ENCODE data around the gene PTCH1. TPM values are rescaled to one million over a fixed set of nuclear protein-coding genes. Genes with fewer than 3 reads are reported as not detected.

The PTCH1 gene
- total and polyA plus RNA-seq, 2 donors (not counting 1 experiment from before 2014, with no cell fraction given) = 3.5 to 13.8 TPM

GRCh38 chr9:95486318-95486717 is 30.5 kb downstream of the PTCH1 start:
- peaks cover 5% of the 10 kb centered on the region for H3K79me2 ChIP-seq (ENCODE audit: control insufficient read depth, insufficient read depth, low read length)
- intact Hi-C loops (cut with micrococcal nuclease) = no loop called here
- no peaks in the 10 kb centered on the region for H3K9me3 Mint-ChIP-seq (ENCODE audit: insufficient read depth)
- H3K4me3 Mint-ChIP-seq = no peak overlapping the region
- no peaks in the 10 kb centered on the region for H4K20me1 ChIP-seq (ENCODE audit: control insufficient read depth, insufficient read depth, low read length, poor library complexity, severe bottlenecking)
- H3K27me3 ChIP-seq (replicated peaks in 1 of 4; ENCODE audit: control extremely low read depth in 1 of 4, control insufficient read depth in 3 of 4, insufficient read depth in 4 of 4, low read length in 3 of 4) = no peaks in the 10 kb centered on the region
- ChIA-PET CTCF (no interaction called here), POLR2A (no interaction called here)
- H3K27me3 Mint-ChIP-seq = peaks cover 5% of the 10 kb centered on the region
- H3K36me3 ChIP-seq (replicated peaks in 1 of 2; ENCODE audit: control extremely low read depth in 1 of 2, control insufficient read depth in 1 of 2, extremely low read depth in 1 of 2, insufficient read depth in 2 of 2, low read length in 1 of 2) = no peaks in the 10 kb centered on the region
- TF ChIP-seq EZH2 (IDR thresholded peaks at IDR 0.05; ENCODE audit: borderline replicate concordance, insufficient read depth, low read depth, low read length, poor library complexity, severe bottlenecking) (no peak), CTCF (IDR thresholded peaks at IDR 0.05) (no peak)
- H3K4me3 ChIP-seq (ENCODE audit: control extremely low read depth in 1 of 5, extremely low read depth in 1 of 5, insufficient read depth in 1 of 5, low read depth in 2 of 5, low read length in 4 of 5) = no peak overlapping the region
- H2AFZ ChIP-seq (ENCODE audit: insufficient read depth, low read depth, low read length, poor library complexity, severe bottlenecking) = no peak overlapping the region
- ATAC-seq (ENCODE audit: low read depth) (no peak), DNase-seq (no peak)
- no peak overlapping the region for H3K4me2 ChIP-seq (replicated peaks; ENCODE audit: low read depth, low read length, poor library complexity, severe bottlenecking)
- no peaks in the 10 kb centered on the region for H3K4me1 Mint-ChIP-seq
- 98% methylated on average over 5 of the region's 5 CpGs for WGBS (ENCODE audit: insufficient coverage)
- no peaks in the 10 kb centered on the region for H3K9me3 ChIP-seq (ENCODE audit: control extremely low read depth in 1 of 3, control insufficient read depth in 2 of 3, insufficient read depth in 1 of 3, low read length in 2 of 3)
- H3K27ac Mint-ChIP-seq = no peak overlapping the region
- no peaks in the 10 kb centered on the region for H3K4me1 ChIP-seq (ENCODE audit: control insufficient read depth in 2 of 2, insufficient read depth in 2 of 2, low read length in 2 of 2)
- H3K9ac ChIP-seq (ENCODE audit: low read length) = no peak overlapping the region
- no peak overlapping the region for H3K27ac ChIP-seq (ENCODE audit: low read length in 2 of 2)

GRCh38 chr9:95484225-95484624 is 32.5 kb downstream of the PTCH1 start:
- no peaks in the 10 kb centered on the region for H3K4me1 Mint-ChIP-seq
- H3K4me1 ChIP-seq (ENCODE audit: control insufficient read depth in 2 of 2, insufficient read depth in 2 of 2, low read length in 2 of 2) = no peaks in the 10 kb centered on the region
- no peak overlapping the region for H3K4me3 ChIP-seq (ENCODE audit: control extremely low read depth in 1 of 5, extremely low read depth in 1 of 5, insufficient read depth in 1 of 5, low read depth in 2 of 5, low read length in 4 of 5)
- H3K9ac ChIP-seq (ENCODE audit: low read length) = no peak overlapping the region
- no peak overlapping the region for H3K27ac ChIP-seq (ENCODE audit: low read length in 2 of 2)
- no peak overlapping the region for H2AFZ ChIP-seq (ENCODE audit: insufficient read depth, low read depth, low read length, poor library complexity, severe bottlenecking)
- ATAC-seq (ENCODE audit: low read depth) (no peak), DNase-seq (no peak)
- no peaks in the 10 kb centered on the region for H3K27me3 ChIP-seq (replicated peaks in 1 of 4; ENCODE audit: control extremely low read depth in 1 of 4, control insufficient read depth in 3 of 4, insufficient read depth in 4 of 4, low read length in 3 of 4)
- no peaks in the 10 kb centered on the region for H4K20me1 ChIP-seq (ENCODE audit: control insufficient read depth, insufficient read depth, low read length, poor library complexity, severe bottlenecking)
- intact Hi-C loops (cut with micrococcal nuclease) = no loop called here
- H3K27ac Mint-ChIP-seq = no peak overlapping the region
- peaks cover 20% of the 10 kb centered on the region for H3K27me3 Mint-ChIP-seq
- H3K4me3 Mint-ChIP-seq = no peak overlapping the region
- no peak for TF ChIP-seq EZH2 (IDR thresholded peaks at IDR 0.05; ENCODE audit: borderline replicate concordance, insufficient read depth, low read depth, low read length, poor library complexity, severe bottlenecking)
- TF ChIP-seq CTCF (IDR thresholded peaks at IDR 0.05) = no peak
- ChIA-PET CTCF (no interaction called here), POLR2A (no interaction called here)
- no peaks in the 10 kb centered on the region for H3K9me3 Mint-ChIP-seq (ENCODE audit: insufficient read depth)
- no CpG with 5 or more reads among the region's 3 CpGs for WGBS (ENCODE audit: insufficient coverage)
- H3K79me2 ChIP-seq (ENCODE audit: control insufficient read depth, insufficient read depth, low read length) = no peaks in the 10 kb centered on the region
- H3K4me2 ChIP-seq (replicated peaks; ENCODE audit: low read depth, low read length, poor library complexity, severe bottlenecking) = no peak overlapping the region
- H3K9me3 ChIP-seq (ENCODE audit: control extremely low read depth in 1 of 3, control insufficient read depth in 2 of 3, insufficient read depth in 1 of 3, low read length in 2 of 3) = no peaks in the 10 kb centered on the region
- H3K36me3 ChIP-seq (replicated peaks in 1 of 2; ENCODE audit: control extremely low read depth in 1 of 2, control insufficient read depth in 1 of 2, extremely low read depth in 1 of 2, insufficient read depth in 2 of 2, low read length in 1 of 2) = no peaks in the 10 kb centered on the region

Measured in B cell (primary cell).